NCI-H1930 (cell line): ENCODE data around the gene AQP1.

Source experiments
- DNase-seq, 2 experiments: peaks; one replicate each; lab custom pipeline; 2025; lab: John Stamatoyannopoulos, UW

AQP1 gene

GRCh38 chr7:30884881-30885280 lies 26.8 kb upstream of the AQP1 start:
- no peak for DNase-seq

- DNase-seq: no peak
Observed at GRCh38 chr7:30886608-30887011, 25.0 kb upstream of the AQP1 start.

GRCh38 chr7:30887464-30887872 lies 24.2 kb upstream of the AQP1 start:
- no peak for DNase-seq

- DNase-seq: no peak
Observed at GRCh38 chr7:30888747-30889146, 22.9 kb upstream of the AQP1 start.

GRCh38 chr7:30890226-30890625 lies 21.4 kb upstream of the AQP1 start:
- DNase-seq: no peak

GRCh38 chr7:30893357-30893756 lies 18.3 kb upstream of the AQP1 start:
- no peak for DNase-seq

GRCh38 chr7:30894009-30894408 lies 17.6 kb upstream of the AQP1 start:
- DNase-seq: no peak

GRCh38 chr7:30894866-30895605 lies 16.6 kb upstream of the AQP1 start:
- DNase-seq: no peak

- DNase-seq: no peak
Observed at GRCh38 chr7:30896036-30896435, 15.6 kb upstream of the AQP1 start.

- DNase-seq: no peak
Observed at GRCh38 chr7:30896783-30897637, 14.6 kb upstream of the AQP1 start.

- DNase-seq: no peak
Observed at GRCh38 chr7:30897770-30898169, 13.9 kb upstream of the AQP1 start.

GRCh38 chr7:30898411-30898810 lies 13.2 kb upstream of the AQP1 start:
- no peak for DNase-seq

- no peak for DNase-seq
Observed at GRCh38 chr7:30899066-30899465, 12.6 kb upstream of the AQP1 start.

- DNase-seq: no peak
Observed at GRCh38 chr7:30899630-30900029, 12.0 kb upstream of the AQP1 start.

GRCh38 chr7:30900053-30900452 lies 11.6 kb upstream of the AQP1 start:
- no peak for DNase-seq

- DNase-seq: no peak
Observed at GRCh38 chr7:30900803-30901362, 10.8 kb upstream of the AQP1 start.

- DNase-seq: no peak
Observed at GRCh38 chr7:30901856-30902255, 9.8 kb upstream of the AQP1 start.

GRCh38 chr7:30902466-30902865 lies 9.2 kb upstream of the AQP1 start:
- no peak for DNase-seq

GRCh38 chr7:30903146-30903545 lies 8.5 kb upstream of the AQP1 start:
- no peak for DNase-seq

GRCh38 chr7:30904561-30904960 lies 7.1 kb upstream of the AQP1 start:
- no peak for DNase-seq

GRCh38 chr7:30905078-30906012 lies 6.3 kb upstream of the AQP1 start:
- no peak for DNase-seq

GRCh38 chr7:30906014-30906413 lies 5.6 kb upstream of the AQP1 start:
- no peak for DNase-seq
